Colonic mucosa (tissue), 4 donors: Measurements from ENCODE around the gene TAP2. TPM values are rescaled to one million over a fixed set of nuclear protein-coding genes. Genes with fewer than 3 reads are reported as not detected.
"Not testable (repeated sequence)": the region's sequence is repeated elsewhere in the genome, so short reads cannot be mapped to it uniquely, and the experiment has no call there.

ENCODE experiments used
- DNase-seq: peaks from one replicate; pipeline ENCODE4 v3.0.0-alpha.2; 2020
- H3K27ac ChIP-seq: fragments of 200-600 bp; one replicate; pipeline ENCODE4 v1.8.0; 2021
- H3K27me3 ChIP-seq: fragments of 200-600 bp; one replicate; pipeline ENCODE4 v1.8.0; 2021
- H3K36me3 ChIP-seq: fragments of 200-600 bp; one replicate; pipeline ENCODE4 v1.8.0; 2021
- H3K4me1 ChIP-seq: fragments of 200-600 bp; one replicate; pipeline ENCODE4 v1.8.0; 2021; ENCODE audit warnings: mild to moderate bottlenecking
- H3K4me3 ChIP-seq: fragments of 200-600 bp; one replicate; pipeline ENCODE4 v1.8.0; 2021
- H3K9ac ChIP-seq, 2 donors: one replicate each; pipeline ENCODE4 v1.7.0; 2013; ENCODE audit warnings: control low read depth in 2 of 2, low read depth in 2 of 2, low read length in 2 of 2
- H3K9me3 ChIP-seq: fragments of 200-600 bp; one replicate; pipeline ENCODE4 v1.8.0; 2021
- CTCF ChIP-seq: fragments of 200-600 bp; IDR thresholded peaks from one replicate; pipeline ENCODE4 v1.8.0; 2022; ENCODE audit warnings: antibody characterized with exemption, mild to moderate bottlenecking
- intact Hi-C: fragments of 100-400 bp; cut with DNase I; formaldehyde crosslinking; loops from one replicate; pipeline ENCODE4 v1.14.1; 2022
- total RNA-seq, 2 donors: library from RNA; stranded (reverse); fragmentation: NEBNext Ultra II Directional in 1 of 2; extraction: Animal tissue kit (Norgen Biotek cat#: 25700) in 1 of 2; gene quantifications; one replicate each; pipeline ENCODE4 v1.2.1, GENCODE V29; 2021
- donor health status: healthy.
- donor health status: DM: no; HTN: no; CAD: no.
- donor health status: DM: no; HTN: no; CAD: no.

Gene TAP2
- total RNA-seq, 2 donors from 2014 or later = 45.2 to 95.1 TPM

- no peak for TF ChIP-seq CTCF
- intact Hi-C loops = no loop called here
- DNase-seq = no peak
- H3K36me3 ChIP-seq = no peaks in the 10 kb centered on the region
- H3K27me3 ChIP-seq = no peaks in the 10 kb centered on the region
- H3K9me3 ChIP-seq = no peaks in the 10 kb centered on the region
- H3K27ac ChIP-seq = no peak overlapping the region
- H3K9ac ChIP-seq = no peak overlapping the region
- no peak overlapping the region for H3K4me3 ChIP-seq
- H3K4me1 ChIP-seq = no peaks in the 10 kb centered on the region
Measured at GRCh38 chr6:32814145-32814544, 24.4 kb downstream of the TAP2 start.

DNA sequence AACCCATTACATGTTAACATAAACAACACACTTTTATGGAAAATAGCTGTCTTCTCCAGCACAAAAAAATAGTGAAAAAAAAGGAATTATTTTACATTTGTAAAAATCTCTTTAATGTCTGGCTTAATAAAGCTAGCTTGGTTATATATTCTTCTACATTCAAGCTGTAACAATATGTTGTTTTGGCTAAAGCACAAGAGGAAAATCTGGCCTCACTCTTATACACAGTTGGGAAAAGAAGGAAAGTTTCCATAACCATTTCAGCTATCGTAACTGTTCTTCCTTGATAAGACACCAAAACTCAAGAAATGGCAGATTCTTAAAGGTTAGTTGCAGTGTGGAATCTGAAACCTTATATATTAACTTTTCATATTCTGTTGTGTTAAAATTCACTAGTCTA, 29.4 kb downstream of the TAP2 start:
- intact Hi-C loops = no loop called here
- Histone ChIP-seq H3K9me3 (no peaks in the 10 kb centered on the region), H3K4me3 (no peak overlapping the region), H3K27ac (no peak overlapping the region), H3K4me1 (no peaks in the 10 kb centered on the region), H3K9ac (no peak overlapping the region), H3K27me3 (no peaks in the 10 kb centered on the region), H3K36me3 (no peaks in the 10 kb centered on the region)
- no peak for DNase-seq
- no peak for TF ChIP-seq CTCF

- H3K36me3 ChIP-seq = no peaks in the 10 kb centered on the region
- no peaks in the 10 kb centered on the region for H3K9me3 ChIP-seq
- intact Hi-C loops = no loop called here
- H3K27ac ChIP-seq = no peak overlapping the region
- H3K4me3 ChIP-seq = no peak overlapping the region
- no peaks in the 10 kb centered on the region for H3K4me1 ChIP-seq
- H3K9ac ChIP-seq = no peak overlapping the region
- no peak for TF ChIP-seq CTCF
- no peak for DNase-seq
- peaks cover 4% of the 10 kb centered on the region for H3K27me3 ChIP-seq
Measured at GRCh38 chr6:32807020-32807580, 31.4 kb downstream of the TAP2 start.

DNA sequence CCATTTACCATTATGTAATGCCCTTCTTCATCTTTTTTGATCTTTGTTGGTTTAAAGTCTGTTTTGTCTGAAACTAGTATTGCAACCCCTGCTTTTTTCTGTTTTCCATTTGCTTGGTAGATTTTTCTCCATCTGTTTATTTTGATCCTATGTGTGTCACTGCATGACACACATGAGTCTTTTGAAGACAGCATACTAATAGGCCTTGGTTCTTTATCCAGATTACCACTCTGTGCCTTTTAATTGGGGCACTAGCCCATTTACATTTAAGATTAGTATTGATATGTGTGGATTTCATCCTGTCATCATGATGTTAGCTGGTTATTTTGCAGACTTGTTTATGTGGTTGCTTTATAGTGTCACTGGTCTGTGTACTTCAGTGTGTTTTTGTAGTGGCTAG, 33.1 kb downstream of the TAP2 start:
- H3K27me3 ChIP-seq, H3K36me3 ChIP-seq, H3K9me3 ChIP-seq, H3K9ac ChIP-seq, intact Hi-C loops, H3K4me1 ChIP-seq, H3K27ac ChIP-seq, DNase-seq, H3K4me3 ChIP-seq: not testable (repeated sequence)

DNA sequence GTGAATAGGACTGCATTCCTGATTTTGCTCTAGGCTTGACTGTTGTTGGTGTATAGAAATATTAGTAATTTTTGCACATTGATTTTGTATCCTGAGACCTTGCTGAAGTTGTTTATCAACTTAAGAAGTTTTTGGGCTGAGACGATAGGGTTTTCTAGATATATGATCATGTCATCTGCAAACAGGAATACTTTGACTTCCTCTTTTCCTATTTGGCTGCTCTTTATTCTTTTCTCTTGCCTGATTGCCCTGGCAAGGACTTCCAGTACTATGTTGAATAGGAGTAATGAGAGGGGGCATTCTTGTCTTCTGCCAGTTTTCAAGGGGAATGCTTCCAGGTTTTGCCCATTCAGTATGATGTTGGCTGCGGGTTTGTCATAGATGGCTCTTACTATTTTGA, 35.1 kb downstream of the TAP2 start:
- Histone ChIP-seq H3K27ac (no peak overlapping the region), H3K4me3 (no peak overlapping the region), H3K9ac (no peak overlapping the region), H3K9me3 (no peaks in the 10 kb centered on the region), H3K4me1 (no peaks in the 10 kb centered on the region), H3K27me3 (peaks cover 4% of the 10 kb centered on the region), H3K36me3 (no peaks in the 10 kb centered on the region)
- intact Hi-C loops = no loop called here
- no peak for TF ChIP-seq CTCF
- DNase-seq = no peak

DNA sequence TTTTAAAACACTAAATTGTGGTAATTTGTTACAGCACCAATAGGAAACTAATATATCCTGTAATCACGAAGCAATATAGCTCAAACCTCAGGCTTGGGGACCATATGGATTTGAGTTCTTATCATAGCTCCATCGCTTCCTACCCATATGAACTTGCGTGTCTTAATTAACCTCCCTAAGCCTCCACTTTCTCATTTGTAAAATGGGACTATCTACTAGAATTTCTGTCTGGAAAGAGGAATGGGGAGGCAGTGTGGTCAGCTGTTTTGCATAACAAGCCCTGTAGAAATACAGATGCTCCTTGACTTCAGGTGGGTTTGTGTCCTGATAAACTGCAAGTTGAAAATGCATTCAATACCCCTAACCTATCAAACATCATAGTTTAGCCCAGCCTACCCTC, 38.8 kb downstream of the TAP2 start:
- DNase-seq = no peak
- H3K36me3 ChIP-seq = no peaks in the 10 kb centered on the region
- intact Hi-C loops = loop anchor here (10.0 kb wide), 1 partner anchor 555 kb away; no protein-coding TSS in a partner anchor
- H3K4me3 ChIP-seq = no peak overlapping the region
- H3K9me3 ChIP-seq = no peaks in the 10 kb centered on the region
- no peak overlapping the region for H3K27ac ChIP-seq
- no peak overlapping the region for H3K9ac ChIP-seq
- no peaks in the 10 kb centered on the region for H3K4me1 ChIP-seq
- peaks cover 4% of the 10 kb centered on the region for H3K27me3 ChIP-seq
- TF ChIP-seq CTCF = no peak
